ENCODE results near the gene TYW1.
"Not testable (repeated sequence)": the region's sequence is repeated elsewhere in the genome, so short reads cannot be mapped to it uniquely, and the experiment has no call there.

TYW1 gene

DNA sequence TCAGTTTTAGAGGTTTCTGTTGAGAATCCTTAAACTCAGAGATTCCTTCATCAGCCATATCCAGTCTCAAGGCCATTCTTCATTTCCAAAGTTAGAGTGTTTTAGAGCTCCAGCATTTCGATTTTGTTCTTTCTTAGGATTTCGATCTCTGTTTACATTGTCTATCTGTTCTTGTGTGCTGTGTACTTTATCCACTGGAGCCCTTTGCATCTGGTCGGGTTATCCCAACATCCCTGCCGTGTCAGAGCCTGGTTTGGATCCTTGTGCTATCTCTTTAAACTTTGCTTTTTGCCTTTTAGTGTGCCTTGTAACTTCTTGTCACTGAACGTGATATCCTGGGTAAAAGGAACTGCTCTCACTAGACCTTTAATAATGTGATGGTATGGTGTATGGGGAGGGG is 131.6 kb downstream of the TYW1 start:
- not testable (repeated sequence) for H3K9me3 Mint-ChIP-seq; H3K4me3 Mint-ChIP-seq; H3K27me3 Mint-ChIP-seq (ENCODE audit: low read depth)
- H3K36me3 Mint-ChIP-seq (ENCODE audit: low read depth): peaks cover 32% of the 10 kb centered on the region
- H3K4me1 Mint-ChIP-seq: peaks cover 10% of the 10 kb centered on the region
- peak overlapping the region in 2 of 3 experiments; percentile 7 to 82 for H3K27ac Mint-ChIP-seq

DNA sequence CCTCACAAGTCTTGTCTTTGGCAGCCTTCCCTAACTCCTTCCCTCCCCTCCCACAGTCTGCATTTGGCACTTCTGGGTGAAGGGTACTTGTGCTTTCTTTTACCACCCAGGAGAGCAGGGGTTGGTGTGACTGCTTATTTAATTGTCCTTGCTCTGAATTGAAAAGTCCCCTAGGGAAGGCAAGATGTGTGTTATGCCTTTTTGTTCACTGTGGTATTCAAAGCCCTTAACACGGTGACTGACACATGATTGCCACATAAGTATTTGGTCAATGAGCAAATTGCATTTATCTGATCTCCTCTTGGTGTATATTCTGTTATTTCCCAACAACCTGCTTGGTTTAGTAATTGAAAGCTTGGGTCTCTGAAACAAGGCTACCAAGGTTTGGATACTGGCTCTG is 134.1 kb downstream of the TYW1 start:
- H3K27me3 Mint-ChIP-seq (ENCODE audit: low read depth); H3K4me3 Mint-ChIP-seq; H3K27ac Mint-ChIP-seq; H3K9me3 Mint-ChIP-seq: not testable (repeated sequence)
- peaks cover 18% of the 10 kb centered on the region for H3K36me3 Mint-ChIP-seq (ENCODE audit: low read depth)
- H3K4me1 Mint-ChIP-seq: peaks cover 10% of the 10 kb centered on the region

DNA sequence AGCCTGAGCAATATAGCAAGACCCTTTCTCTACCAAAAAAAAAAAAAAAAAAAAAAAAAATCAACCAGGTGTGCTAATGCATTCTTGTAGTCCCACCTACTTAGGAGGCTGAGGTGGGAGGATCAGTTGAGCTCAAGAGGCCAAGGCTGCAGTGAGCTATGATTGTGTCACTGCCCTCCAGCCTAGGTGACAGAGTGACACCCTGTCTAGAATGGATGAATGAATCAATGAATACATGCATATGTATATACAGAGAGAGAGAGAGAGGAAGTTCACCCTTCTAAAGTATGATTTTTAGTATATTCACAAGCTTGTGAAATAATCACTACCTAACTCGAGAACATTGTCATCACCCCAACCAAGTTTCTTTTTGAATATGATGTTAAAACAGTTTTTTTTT is 138.3 kb downstream of the TYW1 start:
- H3K27ac Mint-ChIP-seq: not testable (repeated sequence)

DNA sequence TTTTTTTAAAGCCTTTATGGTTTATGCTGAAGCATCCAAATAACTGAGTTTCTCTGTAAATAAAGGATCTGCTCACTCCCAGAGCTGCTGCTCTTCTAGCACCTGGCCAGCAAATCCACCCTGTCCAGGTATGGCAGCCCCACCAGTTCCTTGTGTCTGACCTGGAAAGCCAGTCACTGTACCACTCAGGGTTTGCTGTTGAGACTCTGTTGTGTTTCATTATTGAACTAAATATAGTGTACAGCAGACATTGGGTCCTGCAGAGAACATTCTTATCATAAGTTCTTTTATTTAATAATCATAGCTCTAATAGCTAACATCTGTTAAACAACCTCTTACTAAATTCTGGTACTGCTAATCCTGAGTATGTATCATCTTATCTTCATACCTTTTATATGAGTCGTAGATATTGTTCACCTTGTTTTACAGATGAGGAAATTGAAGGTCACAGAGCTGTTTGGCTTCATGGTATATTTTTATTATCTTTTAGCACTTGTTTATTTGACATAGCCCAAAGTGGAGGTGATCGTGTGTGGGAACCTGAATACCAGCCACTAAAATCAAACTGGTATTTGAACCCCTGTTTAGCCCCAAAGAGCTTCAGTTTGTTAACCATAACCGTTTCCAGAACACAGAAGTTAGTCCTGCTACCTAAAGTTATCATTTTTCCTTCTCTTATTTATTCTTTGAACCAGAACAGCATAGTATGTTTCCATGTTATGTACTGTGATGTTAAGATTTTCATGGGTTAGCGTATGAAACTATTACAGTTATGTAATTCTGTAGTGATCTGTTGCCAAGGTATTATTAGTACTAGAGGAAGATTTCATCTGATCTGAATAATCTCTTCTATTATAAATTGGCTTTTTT is 139.2 kb downstream of the TYW1 start:
- H3K27me3 Mint-ChIP-seq (ENCODE audit: low read depth); H3K4me1 Mint-ChIP-seq; H3K27ac Mint-ChIP-seq; H3K9me3 Mint-ChIP-seq; H3K4me3 Mint-ChIP-seq: not testable (repeated sequence)
- H3K36me3 Mint-ChIP-seq (ENCODE audit: low read depth): peaks cover 14% of the 10 kb centered on the region

More for the DNA sequence above, 138.3 kb downstream of the TYW1 start:
- H3K4me1 Mint-ChIP-seq; H3K4me3 Mint-ChIP-seq; H3K27me3 Mint-ChIP-seq (ENCODE audit: low read depth); H3K9me3 Mint-ChIP-seq: not testable (repeated sequence)
- H3K36me3 Mint-ChIP-seq (ENCODE audit: low read depth): peaks cover 14% of the 10 kb centered on the region

DNA sequence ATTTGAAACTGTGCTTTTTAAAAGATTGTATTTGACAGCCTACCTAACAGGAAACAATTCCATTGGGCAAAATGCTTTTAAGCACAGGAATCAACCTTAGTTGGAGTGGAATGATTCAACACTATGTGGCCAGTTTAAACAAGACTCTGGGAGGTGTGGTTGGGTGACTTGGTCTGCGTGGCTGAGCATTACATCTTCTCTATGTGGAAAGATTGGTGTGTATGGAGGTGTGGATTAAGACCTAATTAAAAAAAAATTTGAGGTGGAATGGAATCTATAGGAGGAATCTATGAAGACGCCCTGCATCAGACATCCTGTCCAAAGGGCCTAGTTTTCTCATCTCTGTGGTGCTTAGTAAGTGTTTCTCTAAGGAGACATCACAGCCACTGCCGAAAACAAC is 140.9 kb downstream of the TYW1 start:
- H3K9me3 Mint-ChIP-seq; H3K4me3 Mint-ChIP-seq; H3K27ac Mint-ChIP-seq; H3K27me3 Mint-ChIP-seq (ENCODE audit: low read depth); H3K4me1 Mint-ChIP-seq: not testable (repeated sequence)
- H3K36me3 Mint-ChIP-seq (ENCODE audit: low read depth): peaks cover 14% of the 10 kb centered on the region

DNA sequence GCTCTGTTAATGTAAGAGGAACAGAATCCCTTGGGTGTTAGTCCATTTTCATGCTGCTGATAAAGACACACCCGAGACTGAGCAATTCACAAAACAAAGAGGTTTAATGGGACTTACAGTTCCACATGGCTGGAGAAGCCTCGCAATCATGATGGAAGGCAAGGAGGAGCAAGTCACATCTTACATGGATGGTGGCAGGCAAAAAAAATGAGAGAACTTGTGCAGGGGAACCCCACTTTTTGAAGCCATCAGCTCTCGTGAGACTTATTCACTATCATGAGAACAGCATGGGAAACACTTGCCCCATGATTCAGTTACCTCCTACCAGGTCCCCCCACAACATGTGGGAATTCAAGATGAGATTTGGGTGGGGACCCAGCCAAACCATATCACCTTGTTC is 143.2 kb downstream of the TYW1 start:
- peaks cover 14% of the 10 kb centered on the region for H3K36me3 Mint-ChIP-seq (ENCODE audit: low read depth)
- H3K9me3 Mint-ChIP-seq; H3K4me3 Mint-ChIP-seq; H3K27me3 Mint-ChIP-seq (ENCODE audit: low read depth); H3K4me1 Mint-ChIP-seq; H3K27ac Mint-ChIP-seq: not testable (repeated sequence)

DNA sequence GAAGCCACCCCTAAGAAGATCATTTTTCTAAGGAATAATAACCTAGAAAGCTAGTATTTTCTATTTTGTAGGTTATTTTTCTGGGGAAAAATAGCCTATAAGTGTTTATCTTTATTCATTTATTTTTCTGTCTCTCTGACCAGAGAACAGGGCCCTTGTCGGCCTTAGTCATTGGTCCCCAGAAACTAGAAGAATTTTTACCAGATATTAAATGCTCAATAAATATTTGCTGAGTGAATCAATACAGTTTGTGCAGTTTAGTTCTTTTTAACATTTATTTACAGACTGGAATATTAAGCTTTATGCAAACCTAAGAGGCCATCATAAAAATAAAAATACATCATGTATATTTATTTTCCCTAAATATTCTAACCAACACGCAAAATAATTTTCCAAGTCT is 144.4 kb downstream of the TYW1 start:
- not testable (repeated sequence) for H3K4me1 Mint-ChIP-seq; H3K4me3 Mint-ChIP-seq; H3K27ac Mint-ChIP-seq; H3K9me3 Mint-ChIP-seq; H3K27me3 Mint-ChIP-seq (ENCODE audit: low read depth)
- H3K36me3 Mint-ChIP-seq (ENCODE audit: low read depth): peaks cover 14% of the 10 kb centered on the region

DNA sequence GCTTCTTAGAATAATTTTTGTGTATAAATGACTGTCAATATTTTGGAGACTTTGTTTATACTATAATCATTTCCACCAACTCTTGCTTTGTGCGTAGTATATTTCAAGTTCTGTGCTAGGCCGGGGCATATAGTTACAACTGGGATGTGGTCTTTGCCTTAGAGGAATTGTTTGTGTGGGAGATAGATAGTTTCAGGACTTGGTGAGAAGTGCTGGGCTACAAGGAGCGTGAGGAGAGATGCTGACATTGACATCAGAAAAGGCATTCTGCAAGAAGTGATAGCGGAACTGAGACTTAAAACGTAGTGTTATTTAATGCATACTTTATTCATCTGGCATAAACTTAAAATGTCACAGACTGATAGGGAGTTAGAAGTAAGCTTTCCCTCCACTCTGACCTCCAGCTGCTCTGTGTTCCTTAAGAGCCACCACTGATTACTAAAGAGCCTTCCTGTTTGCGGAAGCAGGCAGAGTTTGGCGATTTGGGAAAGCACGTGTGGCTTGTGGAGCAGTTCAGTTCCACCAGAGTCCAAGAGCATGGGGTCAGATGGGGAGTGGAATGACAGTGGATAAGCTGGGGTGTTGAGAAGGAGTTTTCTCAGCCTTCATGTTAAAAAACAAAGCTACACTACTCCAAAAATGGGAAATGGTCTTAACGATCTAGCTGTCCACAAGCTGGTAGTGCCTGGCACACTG is 146.6 kb downstream of the TYW1 start:
- H3K4me1 Mint-ChIP-seq; H3K27me3 Mint-ChIP-seq (ENCODE audit: low read depth); H3K4me3 Mint-ChIP-seq; H3K9me3 Mint-ChIP-seq: not testable (repeated sequence)
- peak overlapping the region in 2 of 3 experiments; percentile 38 to 50 for H3K27ac Mint-ChIP-seq
- H3K36me3 Mint-ChIP-seq (ENCODE audit: low read depth): peaks cover 20% of the 10 kb centered on the region

DNA sequence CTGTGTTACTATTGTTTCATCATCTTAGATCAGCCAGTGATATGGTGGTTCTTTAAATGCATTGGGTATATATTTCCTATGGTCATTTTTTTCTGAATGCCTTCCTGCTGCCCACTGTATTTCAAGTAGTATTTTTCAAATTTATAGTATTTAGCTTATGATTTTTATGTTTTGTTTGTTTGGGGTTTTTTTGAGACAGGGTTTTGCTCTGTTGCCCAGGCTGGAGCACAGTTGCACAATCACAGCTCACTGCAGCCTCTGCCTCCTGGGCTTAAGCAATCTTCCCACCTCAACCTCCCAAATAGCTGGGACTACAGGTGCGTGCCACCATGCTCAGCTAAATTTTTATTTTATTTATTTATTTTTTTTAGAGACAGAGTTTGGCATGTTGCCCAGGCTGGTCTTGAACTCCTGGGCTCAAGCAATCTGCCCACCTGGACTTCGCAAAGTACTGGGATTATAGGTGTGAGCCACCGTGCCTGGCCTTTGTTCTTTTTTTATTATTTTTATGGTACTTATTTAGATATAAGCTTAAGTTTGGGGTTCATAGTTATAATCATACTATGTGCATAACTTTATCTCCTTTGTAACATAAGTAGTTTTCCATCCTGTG is 149.1 kb downstream of the TYW1 start:
- H3K27ac Mint-ChIP-seq; H3K27me3 Mint-ChIP-seq (ENCODE audit: low read depth); H3K9me3 Mint-ChIP-seq; H3K4me1 Mint-ChIP-seq; H3K4me3 Mint-ChIP-seq: not testable (repeated sequence)
- H3K36me3 Mint-ChIP-seq (ENCODE audit: low read depth): peaks cover 20% of the 10 kb centered on the region

DNA sequence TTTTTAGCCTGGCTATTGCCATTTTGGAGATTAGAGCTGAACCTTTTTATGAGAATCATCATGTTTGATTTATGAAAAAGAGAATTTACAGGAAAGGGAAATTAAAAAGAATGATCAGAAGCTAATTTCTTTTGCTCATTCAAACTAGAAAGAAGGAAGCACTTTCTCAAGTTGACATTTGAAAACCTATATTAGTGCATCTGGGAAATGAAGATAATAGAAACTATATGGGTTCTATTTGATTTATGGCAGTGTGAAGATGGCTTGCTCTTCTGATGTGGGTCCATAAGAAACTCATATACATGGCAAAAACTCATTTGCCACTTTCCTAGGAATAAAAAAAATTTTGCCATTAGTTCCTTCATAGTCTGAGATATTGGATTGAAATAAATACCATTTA is 152.5 kb downstream of the TYW1 start:
- not testable (repeated sequence) for H3K27ac Mint-ChIP-seq; H3K27me3 Mint-ChIP-seq (ENCODE audit: low read depth); H3K4me1 Mint-ChIP-seq; H3K9me3 Mint-ChIP-seq; H3K4me3 Mint-ChIP-seq
- peaks cover 37% of the 10 kb centered on the region for H3K36me3 Mint-ChIP-seq (ENCODE audit: low read depth)

DNA sequence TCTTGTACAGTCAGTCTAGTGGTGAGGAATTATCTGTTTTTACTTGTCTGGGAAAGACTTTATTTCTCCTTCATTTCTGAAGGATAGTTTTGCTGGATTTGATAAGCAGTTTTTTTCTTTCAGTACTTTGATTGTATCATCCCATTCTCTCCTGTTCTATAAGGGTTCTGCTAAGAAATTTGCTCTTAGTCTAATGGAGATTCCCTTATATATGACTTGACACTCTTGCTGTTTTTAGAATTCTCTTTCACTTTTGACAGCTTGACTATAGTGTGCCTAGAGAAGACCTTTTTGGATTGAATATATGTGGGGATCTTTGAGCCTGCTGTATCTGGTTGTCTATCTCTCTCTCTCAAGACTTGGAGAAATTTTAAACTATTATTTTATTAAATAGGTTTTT is 157.7 kb downstream of the TYW1 start:
- not testable (repeated sequence) for H3K4me3 Mint-ChIP-seq; H3K27me3 Mint-ChIP-seq (ENCODE audit: low read depth); H3K4me1 Mint-ChIP-seq; H3K27ac Mint-ChIP-seq
- Mint-ChIP-seq H3K9me3 (peaks cover 18% of the 10 kb centered on the region), H3K36me3 (ENCODE audit: low read depth) (peaks cover 56% of the 10 kb centered on the region)

DNA sequence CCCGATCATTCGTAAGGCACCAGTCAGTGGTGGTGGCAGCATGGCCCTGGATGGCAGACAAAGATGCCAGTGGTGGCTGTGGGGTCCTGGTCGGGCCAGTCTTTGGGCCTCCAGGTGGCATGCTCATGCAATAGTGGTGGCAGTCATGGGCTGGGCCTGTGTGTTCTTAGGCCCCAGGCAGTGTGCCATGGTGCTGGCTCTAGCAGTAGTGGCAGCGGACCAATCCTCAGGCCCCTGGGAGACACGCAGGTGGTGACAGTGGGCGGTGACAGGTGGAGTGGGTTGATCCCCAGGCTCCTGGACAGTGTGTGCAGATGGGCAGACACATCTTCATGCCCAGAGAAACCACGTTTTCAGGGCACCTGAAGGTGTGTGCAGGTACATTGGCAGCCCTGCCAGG is 159.4 kb downstream of the TYW1 start:
- not testable (repeated sequence) for H3K27me3 Mint-ChIP-seq (ENCODE audit: low read depth); H3K4me1 Mint-ChIP-seq; H3K27ac Mint-ChIP-seq; H3K4me3 Mint-ChIP-seq
- Mint-ChIP-seq H3K9me3 (peaks cover 18% of the 10 kb centered on the region), H3K36me3 (ENCODE audit: low read depth) (peaks cover 56% of the 10 kb centered on the region)

DNA sequence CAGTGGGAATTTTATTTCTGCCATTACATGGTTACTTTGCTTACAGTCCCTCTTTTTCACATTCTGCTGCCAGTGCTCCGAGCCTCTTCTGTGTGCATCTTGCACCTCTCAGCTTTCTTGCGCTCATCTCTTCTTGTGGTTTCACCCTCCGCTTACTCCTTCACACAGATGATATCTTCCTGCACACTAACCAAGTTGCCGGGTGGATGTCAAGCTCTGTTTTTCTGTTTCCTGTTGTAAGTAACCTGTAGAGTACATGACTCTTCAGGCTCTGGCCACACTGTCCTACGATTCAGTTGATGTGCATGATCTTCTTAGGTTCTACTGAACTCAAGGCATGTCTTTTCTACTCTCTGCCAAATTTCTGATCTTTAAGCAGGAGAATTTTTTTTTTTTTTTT is 166.7 kb downstream of the TYW1 start:
- not testable (repeated sequence) for H3K27ac Mint-ChIP-seq; H3K36me3 Mint-ChIP-seq (ENCODE audit: low read depth); H3K4me3 Mint-ChIP-seq; H3K4me1 Mint-ChIP-seq; H3K9me3 Mint-ChIP-seq; H3K27me3 Mint-ChIP-seq (ENCODE audit: low read depth)

DNA sequence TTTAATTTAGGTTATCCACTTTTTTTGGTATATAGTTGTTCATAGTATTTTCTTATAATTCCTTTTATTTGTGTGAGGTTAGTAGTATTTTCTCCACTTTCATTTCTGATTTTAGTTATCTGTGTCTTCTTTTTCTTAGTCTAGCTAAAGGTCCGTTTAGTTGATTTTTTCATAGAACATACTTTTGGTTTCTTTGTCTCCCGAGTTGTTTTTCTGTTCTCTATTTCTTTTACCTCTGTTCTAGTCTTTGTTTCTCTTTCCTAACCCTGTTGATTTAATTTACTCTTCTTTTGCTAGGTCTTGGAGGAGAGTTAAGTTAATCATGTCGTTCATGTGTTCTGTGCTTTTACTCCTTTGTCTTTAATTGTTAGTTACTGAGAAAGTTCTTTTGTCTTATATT is 174.5 kb downstream of the TYW1 start:
- not testable (repeated sequence) for H3K36me3 Mint-ChIP-seq (ENCODE audit: low read depth); H3K4me3 Mint-ChIP-seq; H3K27ac Mint-ChIP-seq; H3K4me1 Mint-ChIP-seq; H3K9me3 Mint-ChIP-seq; H3K27me3 Mint-ChIP-seq (ENCODE audit: low read depth)
